HG02970 (cell line): ENCODE measurements around the gene TMEM178A.

Source experiments
- ATAC-seq: cut with Tn5 transposase; IDR thresholded peaks from one replicate; pipeline ENCODE4 v1.9.1; 2021; ENCODE audit warnings: mild to moderate bottlenecking, moderate library complexity, moderate number of reproducible peaks; ENCODE audit not compliant: unreplicated experiment, low FRiP score

TMEM178A gene

GRCh38 chr2:39673018-39673417 is 7.3 kb downstream of the TMEM178A start:
- ATAC-seq, result no peak

- no peak for ATAC-seq
Measured at GRCh38 chr2:39676342-39676741, 10.6 kb downstream of the TMEM178A start.

DNA sequence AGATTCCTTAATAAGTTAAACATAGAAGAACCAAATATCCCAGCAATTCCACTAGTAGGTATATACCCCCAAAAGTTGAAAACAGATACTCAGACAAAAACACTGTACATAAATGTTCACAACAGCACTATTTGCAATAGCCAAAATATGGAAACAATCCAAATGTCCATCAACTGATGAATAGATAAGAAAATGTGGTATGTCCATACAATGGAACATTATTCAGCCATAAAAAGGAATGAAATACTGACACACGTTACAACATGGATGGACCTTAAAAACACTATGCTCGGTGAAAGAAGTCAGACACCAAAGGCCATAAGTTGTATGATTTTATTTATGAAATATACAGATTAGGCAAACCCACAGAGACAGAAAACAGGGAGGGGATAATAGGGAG is 12.5 kb downstream of the TMEM178A start:
- ATAC-seq, result no peak

DNA sequence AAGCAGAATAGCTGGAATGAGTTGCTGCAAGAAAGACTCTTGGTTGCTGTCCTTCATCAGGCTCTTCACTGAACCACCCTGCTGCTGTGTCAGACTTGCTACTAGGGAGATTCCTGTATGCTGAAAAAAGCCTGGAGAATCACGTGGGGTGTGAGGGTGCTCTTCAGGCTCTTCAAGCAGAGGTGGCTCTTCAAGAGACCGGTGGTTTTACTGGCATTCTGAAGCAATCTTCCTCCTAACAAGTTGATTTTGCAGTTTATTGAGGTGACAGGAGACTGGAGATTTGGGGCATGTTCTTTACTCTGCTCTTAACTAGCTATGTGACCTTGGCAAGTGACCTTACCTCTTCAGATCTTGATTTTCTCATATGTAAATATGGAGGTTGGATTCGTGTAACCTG is 14.1 kb downstream of the TMEM178A start:
- ATAC-seq, result no peak

GRCh38 chr2:39682066-39682692 is 16.5 kb downstream of the TMEM178A start:
- no peak for ATAC-seq

DNA sequence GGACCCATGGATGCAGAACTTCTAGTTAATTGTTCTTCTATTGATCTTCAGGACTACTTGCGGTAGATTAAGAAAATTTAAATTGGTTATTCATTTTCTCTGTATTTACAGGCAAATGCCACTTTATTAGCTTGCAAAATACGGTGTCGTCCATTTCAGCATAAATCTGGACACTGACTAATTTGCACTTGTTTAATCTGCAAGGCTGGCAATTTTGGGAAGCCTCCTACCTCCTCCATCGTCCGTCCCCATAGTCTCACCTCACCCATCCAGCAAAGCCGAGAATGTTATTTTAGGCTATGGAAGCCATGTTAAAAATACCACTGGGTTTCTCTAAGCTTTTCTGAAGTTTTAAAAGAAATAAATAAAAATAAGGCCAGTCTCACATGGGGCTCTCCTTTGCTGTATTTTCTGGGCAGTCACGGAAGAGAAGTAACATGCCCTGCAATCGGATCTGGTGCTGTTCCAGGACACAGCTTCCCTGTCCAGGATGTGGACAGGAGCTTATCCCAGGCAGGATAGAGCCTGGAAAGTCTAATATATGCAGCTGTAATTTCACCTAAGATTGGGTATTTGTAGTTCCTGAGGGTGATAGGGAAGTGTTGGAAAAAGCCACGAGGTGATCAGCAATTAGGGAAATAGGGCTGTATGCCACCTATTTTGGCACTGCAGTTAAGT is 17.4 kb downstream of the TMEM178A start:
- ATAC-seq, result no peak

DNA sequence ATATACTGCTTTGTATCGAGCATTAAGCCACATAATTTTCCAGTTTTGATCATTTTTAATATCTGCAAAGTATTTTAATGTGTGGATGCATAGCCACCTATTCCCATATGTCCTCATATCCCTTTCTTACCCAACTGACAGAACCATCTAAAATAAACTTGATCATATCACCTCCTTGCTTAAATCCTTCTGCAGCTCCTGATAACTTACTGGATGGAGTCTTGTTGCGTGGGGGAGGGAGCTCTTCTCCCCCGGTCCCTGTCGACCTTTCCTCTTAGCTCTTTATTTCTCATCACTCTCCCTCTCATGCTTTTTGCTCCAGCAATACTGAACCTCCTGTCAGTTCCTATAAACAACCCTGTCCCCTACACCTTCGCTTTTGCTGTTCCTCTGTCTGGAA is 18.7 kb downstream of the TMEM178A start:
- ATAC-seq, result no peak

DNA sequence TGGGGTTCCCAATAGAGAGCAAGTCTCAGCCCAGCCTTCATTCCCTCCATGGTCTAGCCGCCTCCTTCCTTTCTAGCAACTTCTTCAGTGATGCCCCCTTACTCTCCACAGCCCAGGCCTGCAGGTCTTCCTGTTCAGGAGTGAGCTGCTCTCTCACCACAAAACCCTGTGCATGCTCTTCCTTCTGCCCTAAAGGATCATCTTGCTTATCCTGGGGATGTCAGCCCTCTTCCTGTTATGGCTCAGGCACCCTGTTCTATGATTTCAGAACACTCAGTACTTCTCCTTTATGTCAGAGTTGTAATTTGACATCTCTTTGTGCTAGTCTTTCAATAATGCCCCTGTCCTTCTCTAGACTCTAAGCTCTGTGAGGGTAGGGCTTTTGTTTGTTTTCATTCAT is 19.4 kb downstream of the TMEM178A start:
- no peak for ATAC-seq

GRCh38 chr2:39686456-39686855 is 20.7 kb downstream of the TMEM178A start:
- no peak for ATAC-seq

GRCh38 chr2:39688181-39688580 is 22.5 kb downstream of the TMEM178A start:
- ATAC-seq, result no peak

- ATAC-seq, result no peak
Measured at GRCh38 chr2:39689272-39689841, 23.6 kb downstream of the TMEM178A start.

DNA sequence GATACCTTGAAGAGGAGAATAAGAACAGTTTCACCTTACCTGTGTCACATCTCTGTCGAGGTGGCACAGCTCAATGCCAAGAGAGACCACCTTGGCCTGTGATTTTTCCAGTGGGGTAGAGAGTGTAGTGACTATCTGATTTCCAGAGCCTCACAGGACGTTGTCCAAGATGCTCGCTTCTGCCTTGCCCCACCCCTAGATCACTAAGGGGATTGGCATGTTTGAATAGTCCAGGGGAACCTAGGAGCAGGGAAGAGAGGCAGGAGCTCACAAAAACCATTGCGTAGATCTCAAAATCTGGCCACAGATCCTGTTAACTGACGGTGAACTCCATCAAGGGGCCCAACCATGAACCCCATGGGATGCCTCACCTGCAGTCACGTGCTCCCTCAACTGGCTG is 24.2 kb downstream of the TMEM178A start:
- no peak for ATAC-seq

DNA sequence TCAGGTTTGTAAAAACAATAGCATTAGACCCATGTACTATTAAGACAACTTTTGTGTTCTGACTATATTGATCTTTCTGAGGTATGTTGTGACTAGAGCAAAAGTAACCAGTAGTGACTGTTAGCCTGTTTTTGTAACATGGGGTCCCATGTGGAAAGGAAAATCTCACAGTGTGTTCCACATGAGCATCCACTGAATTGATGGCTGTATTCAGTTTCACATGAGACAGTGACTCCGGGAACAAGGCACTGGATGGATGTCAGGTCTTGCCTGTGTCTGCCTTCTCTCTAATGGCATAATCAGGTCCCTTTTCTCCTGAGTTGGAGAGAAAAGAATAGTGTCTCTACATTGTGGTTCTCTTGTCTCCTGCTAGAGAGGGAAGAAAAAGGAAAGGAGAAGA is 27.5 kb downstream of the TMEM178A start:
- ATAC-seq, result no peak

- ATAC-seq, result no peak
Measured at GRCh38 chr2:39696101-39696553, 30.4 kb downstream of the TMEM178A start.

- ATAC-seq, result no peak
Measured at GRCh38 chr2:39696838-39697237, 31.1 kb downstream of the TMEM178A start.

- no peak for ATAC-seq
Measured at GRCh38 chr2:39697454-39697853, 31.7 kb downstream of the TMEM178A start.

GRCh38 chr2:39701137-39701536 is 35.4 kb downstream of the TMEM178A start:
- ATAC-seq, result no peak

DNA sequence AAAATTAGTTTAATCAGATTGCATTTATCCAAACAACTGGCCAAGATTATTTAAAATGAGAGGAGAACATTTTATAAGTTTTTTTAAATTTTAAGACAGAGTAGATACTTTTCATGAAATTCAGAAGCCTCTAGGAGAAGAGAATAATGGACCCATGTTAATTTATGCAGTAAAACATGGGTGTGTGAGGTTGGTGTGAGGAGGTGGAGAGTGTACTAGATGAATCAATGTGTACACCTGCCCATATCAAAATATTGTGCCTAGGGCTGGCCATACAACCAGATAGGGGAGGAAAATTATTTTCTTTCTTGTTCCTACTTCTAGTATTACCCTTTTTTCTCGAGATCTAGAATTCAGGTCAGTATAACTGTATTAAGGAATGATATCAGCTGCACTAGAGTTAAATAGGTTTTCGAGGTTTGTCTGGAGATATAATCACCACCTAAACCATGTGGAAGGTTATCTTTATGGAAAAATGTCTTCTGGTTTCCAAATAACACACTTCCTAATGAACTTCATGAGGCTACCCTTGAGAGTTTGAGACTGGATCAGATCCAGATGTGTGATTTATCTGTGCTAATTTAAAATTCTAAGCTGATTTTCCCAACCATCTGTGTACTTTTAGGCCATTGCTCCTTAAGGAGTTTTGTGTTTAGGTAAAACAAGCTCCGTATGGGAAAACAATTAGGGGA is 37.6 kb downstream of the TMEM178A start:
- no peak for ATAC-seq

GRCh38 chr2:39704540-39704939 is 38.8 kb downstream of the TMEM178A start:
- ATAC-seq, result no peak

DNA sequence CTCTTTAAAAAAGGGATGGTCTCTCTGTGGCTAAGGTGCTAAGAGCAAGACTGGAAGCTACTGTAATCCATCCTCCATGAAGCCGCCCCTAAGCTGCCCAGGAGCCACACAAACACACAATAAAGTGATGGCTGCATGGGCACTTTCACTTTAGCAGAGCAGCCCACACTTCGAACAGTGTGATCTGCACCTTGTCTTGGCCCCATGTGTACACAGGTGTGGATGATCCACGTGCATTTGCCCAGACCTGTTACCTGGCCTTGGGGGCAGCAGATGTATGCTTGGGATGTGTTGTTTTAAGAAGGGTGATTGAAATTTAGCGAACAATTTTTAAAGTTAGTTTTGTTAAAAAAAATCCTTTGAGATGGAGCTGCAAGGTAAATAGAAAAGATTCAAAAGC is 39.9 kb downstream of the TMEM178A start:
- ATAC-seq, result no peak

GRCh38 chr2:39706312-39706711 is 40.6 kb downstream of the TMEM178A start:
- no peak for ATAC-seq
